Trophoblast cell (in vitro differentiated cells and primary cell): Measurements from ENCODE around the gene OR2T2.
"Not testable (repeated sequence)": the region's sequence is repeated elsewhere in the genome, so short reads cannot be mapped to it uniquely, and the experiment has no call there.

Experiments used
- DNase-seq, 2 donors: peaks; one replicate each; pipeline ENCODE4 v3.0.0-alpha.2; 2016
- H2AFZ ChIP-seq: 2 replicates; pipeline ENCODE4 v1.6.1; 2013; ENCODE audit warnings: low read length, moderate library complexity, mild to moderate bottlenecking; ENCODE audit not compliant: insufficient read depth, poor library complexity
- H2AK5ac ChIP-seq: 2 replicates; pipeline ENCODE4 v1.6.1; 2013; ENCODE audit warnings: mild to moderate bottlenecking, low read length
- H2BK120ac ChIP-seq: 2 replicates; pipeline ENCODE4 v1.6.1; 2013; ENCODE audit warnings: low read length, mild to moderate bottlenecking, moderate library complexity; ENCODE audit not compliant: insufficient read depth, poor library complexity
- H2BK12ac ChIP-seq: 2 replicates; pipeline ENCODE4 v1.6.1; 2013; ENCODE audit warnings: mild to moderate bottlenecking, low read length, moderate library complexity
- H2BK5ac ChIP-seq: 2 replicates; pipeline ENCODE4 v1.6.1; 2013; ENCODE audit warnings: low read length, low read depth, moderate library complexity, mild to moderate bottlenecking; ENCODE audit not compliant: poor library complexity
- H3K14ac ChIP-seq: 2 replicates; pipeline ENCODE4 v1.6.1; 2013; ENCODE audit warnings: mild to moderate bottlenecking, low read length
- H3K18ac ChIP-seq: 2 replicates; pipeline ENCODE4 v1.6.1; 2013; ENCODE audit warnings: mild to moderate bottlenecking, low read length
- H3K23ac ChIP-seq: 2 replicates; pipeline ENCODE4 v1.6.1; 2013; ENCODE audit warnings: low read length
- H3K27ac ChIP-seq: 2 replicates; pipeline ENCODE4 v1.5.1; 2013; ENCODE audit warnings: low read depth, mild to moderate bottlenecking, inconsistent platforms, low read length, moderate library complexity
- H3K27me3 ChIP-seq: 2 replicates; pipeline ENCODE4 v1.6.1; 2013; ENCODE audit warnings: inconsistent platforms, mild to moderate bottlenecking, low read length, moderate library complexity; ENCODE audit not compliant: insufficient read depth
- H3K36me3 ChIP-seq, 2 experiments: 1 replicate in 1 of 2; 2 replicates in 1 of 2; pipeline ENCODE4 v1.6.1; 2013; ENCODE audit warnings: low read length in 2 of 2, mild to moderate bottlenecking in 2 of 2, moderate library complexity in 1 of 2; ENCODE audit not compliant: insufficient read depth in 2 of 2, control insufficient read depth in 1 of 2
- H3K4ac ChIP-seq: 2 replicates; pipeline ENCODE4 v1.6.1; 2013; ENCODE audit warnings: low read depth, mild to moderate bottlenecking, low read length, moderate library complexity
- H3K4me1 ChIP-seq, 2 experiments: 1 replicate in 1 of 2; 2 replicates in 1 of 2; pipeline ENCODE4 v1.6.1; 2013; ENCODE audit warnings: low read length in 2 of 2, mild to moderate bottlenecking in 2 of 2, moderate library complexity in 1 of 2; ENCODE audit not compliant: insufficient read depth in 2 of 2, control insufficient read depth in 1 of 2
- H3K4me2 ChIP-seq: 2 replicates; pipeline ENCODE4 v1.6.1; 2013; ENCODE audit warnings: inconsistent platforms, mild to moderate bottlenecking, low read length, moderate library complexity
- H3K4me3 ChIP-seq: 2 replicates; pipeline ENCODE4 v1.5.1; 2013; ENCODE audit warnings: mild to moderate bottlenecking, low read depth, low read length, inconsistent platforms
- H3K79me1 ChIP-seq: one replicate; pipeline ENCODE4 v1.6.1; 2013; ENCODE audit warnings: low read length
- H3K79me2 ChIP-seq: 2 replicates; pipeline ENCODE4 v1.6.1; 2013; ENCODE audit warnings: low read length, mild to moderate bottlenecking; ENCODE audit not compliant: control insufficient read depth, insufficient read depth, poor library complexity
- H3K9ac ChIP-seq: 2 replicates; pipeline ENCODE4 v1.6.1; 2013; ENCODE audit warnings: mild to moderate bottlenecking, low read length
- H3K9me3 ChIP-seq: 2 replicates; pipeline ENCODE4 v1.6.1; 2013; ENCODE audit warnings: low read depth, mild to moderate bottlenecking, control low read depth, inconsistent platforms, low read length; ENCODE audit not compliant: insufficient read depth
- H4K12ac ChIP-seq: 2 replicates; pipeline ENCODE4 v1.6.1; 2013; ENCODE audit warnings: low read depth, mild to moderate bottlenecking, low read length, moderate library complexity
- H4K8ac ChIP-seq: 2 replicates; pipeline ENCODE4 v1.6.1; 2013; ENCODE audit warnings: low read depth, mild to moderate bottlenecking, low read length, moderate library complexity
- H4K91ac ChIP-seq: one replicate; pipeline ENCODE4 v1.6.1; 2013; ENCODE audit warnings: low read depth, mild to moderate bottlenecking, low read length, moderate library complexity
- WGBS: extraction: QIAGEN DNeasy Blood & Tissue Kit; methylation state at CpG from one replicate; pipeline ENCODE4 v1.1.7; 2013; ENCODE audit warnings: missing lambda C conversion rate; ENCODE audit not compliant: insufficient read length, insufficient coverage; ENCODE audit errors: extremely low coverage; 5-methylcytosine and 5-hydroxymethylcytosine counted together

OR2T2 gene

GRCh38 chr1:248416226-248416625 lies 29.2 kb upstream of the OR2T2 start:
- no peak overlapping the region for H3K9ac ChIP-seq
- no peak overlapping the region for H4K8ac ChIP-seq
- H2BK12ac ChIP-seq: no peak overlapping the region
- WGBS: no CpG with 5 or more reads among the region's 3 CpGs
- no peak overlapping the region for H3K27ac ChIP-seq
- no peak overlapping the region for H2BK5ac ChIP-seq
- H3K14ac ChIP-seq: no peak overlapping the region
- no peaks in the 10 kb centered on the region for H3K79me1 ChIP-seq
- no peak overlapping the region for H3K4me3 ChIP-seq
- no peak overlapping the region for H4K91ac ChIP-seq
- H2AFZ ChIP-seq: no peak overlapping the region
- no peak for DNase-seq
- peaks cover 20% of the 10 kb centered on the region for H3K9me3 ChIP-seq
- H2AK5ac ChIP-seq: no peak overlapping the region
- no peak overlapping the region for H4K12ac ChIP-seq
- no peak overlapping the region for H3K4me2 ChIP-seq
- no peaks in the 10 kb centered on the region for H3K4me1 ChIP-seq
- no peak overlapping the region for H3K23ac ChIP-seq
- H3K18ac ChIP-seq: no peak overlapping the region
- H3K79me2 ChIP-seq: no peaks in the 10 kb centered on the region
- no peaks in the 10 kb centered on the region for H3K27me3 ChIP-seq
- no peak overlapping the region for H3K4ac ChIP-seq
- H3K36me3 ChIP-seq: no peaks in the 10 kb centered on the region
- no peak overlapping the region for H2BK120ac ChIP-seq

GRCh38 chr1:248417854-248418253 lies 27.6 kb upstream of the OR2T2 start:
- Histone ChIP-seq H4K8ac (no peak overlapping the region), H3K27ac (no peak overlapping the region)
- no CpG with 5 or more reads among the region's 2 CpGs for WGBS

GRCh38 chr1:248421384-248421783 lies 24.1 kb upstream of the OR2T2 start:
- peaks cover 15% of the 10 kb centered on the region for H3K9me3 ChIP-seq
- no peak overlapping the region for H2AK5ac ChIP-seq
- no peak overlapping the region for H3K14ac ChIP-seq
- H2AFZ ChIP-seq: no peak overlapping the region
- H3K27me3 ChIP-seq: no peaks in the 10 kb centered on the region
- H3K27ac ChIP-seq: no peak overlapping the region
- no peaks in the 10 kb centered on the region for H3K4me1 ChIP-seq
- H3K4me2 ChIP-seq: no peak overlapping the region
- no peak overlapping the region for H2BK120ac ChIP-seq
- H3K79me2 ChIP-seq: no peaks in the 10 kb centered on the region
- no peak overlapping the region for H4K12ac ChIP-seq
- H2BK12ac ChIP-seq: no peak overlapping the region
- no peak overlapping the region for H2BK5ac ChIP-seq
- DNase-seq: no peak
- no peak overlapping the region for H3K4me3 ChIP-seq
- no peaks in the 10 kb centered on the region for H3K79me1 ChIP-seq
- no peak overlapping the region for H3K9ac ChIP-seq
- no peaks in the 10 kb centered on the region for H3K36me3 ChIP-seq
- no CpG with 5 or more reads among the region's 1 CpG for WGBS
- no peak overlapping the region for H3K18ac ChIP-seq
- H3K23ac ChIP-seq: no peak overlapping the region
- no peak overlapping the region for H4K91ac ChIP-seq
- no peak overlapping the region for H4K8ac ChIP-seq
- H3K4ac ChIP-seq: no peak overlapping the region

More at GRCh38 chr1:248417854-248418253, 27.6 kb upstream of the OR2T2 start:
- Histone ChIP-seq H3K4me3 (no peak overlapping the region), H3K4me2 (no peak overlapping the region), H2BK12ac (no peak overlapping the region), H3K14ac (no peak overlapping the region), H3K23ac (no peak overlapping the region), H2BK5ac (no peak overlapping the region), H3K9me3 (peaks cover 15% of the 10 kb centered on the region), H3K79me1 (no peaks in the 10 kb centered on the region), H2BK120ac (no peak overlapping the region), H2AFZ (no peak overlapping the region), H3K4me1 (no peaks in the 10 kb centered on the region), H2AK5ac (no peak overlapping the region), H3K79me2 (no peaks in the 10 kb centered on the region), H3K36me3 (no peaks in the 10 kb centered on the region), H4K12ac (no peak overlapping the region), H3K18ac (no peak overlapping the region), H3K27me3 (no peaks in the 10 kb centered on the region), H3K9ac (no peak overlapping the region), H3K4ac (no peak overlapping the region), H4K91ac (no peak overlapping the region)
- no peak for DNase-seq

GRCh38 chr1:248427526-248428191 lies 17.8 kb upstream of the OR2T2 start:
- not testable (repeated sequence) for H3K4me3 ChIP-seq, H2AK5ac ChIP-seq, H3K9ac ChIP-seq, H3K4me1 ChIP-seq, H3K79me1 ChIP-seq, DNase-seq, H4K8ac ChIP-seq, H2AFZ ChIP-seq, H2BK120ac ChIP-seq, H3K23ac ChIP-seq, H4K12ac ChIP-seq, H3K9me3 ChIP-seq, H3K14ac ChIP-seq, H3K79me2 ChIP-seq, H2BK12ac ChIP-seq, H3K36me3 ChIP-seq, H4K91ac ChIP-seq, H2BK5ac ChIP-seq, H3K27me3 ChIP-seq, H3K18ac ChIP-seq, H3K4ac ChIP-seq, H3K4me2 ChIP-seq, H3K27ac ChIP-seq
- WGBS: no CpG with 5 or more reads among the region's 3 CpGs
